OCI-LY1 (cell line): Measurements from ENCODE around the gene ADARB2.

ENCODE experiments used
- H2AFZ ChIP-seq: fragments of 200-600 bp; sonication (generic), shearing (Covaris generic); 2 replicates; pipeline ENCODE4 v1.6.0; 2014; ENCODE audit warnings: antibody characterized with exemption, mild to moderate bottlenecking, low read length
- H3F3A ChIP-seq: fragments of 200-600 bp; sonication (generic), shearing (Covaris generic); 2 replicates; pipeline ENCODE4 v1.6.0; 2014; ENCODE audit warnings: mild to moderate bottlenecking, antibody characterized with exemption, low read length, moderate library complexity; ENCODE audit not compliant: insufficient read depth
- H3K27ac ChIP-seq: fragments of 200-600 bp; sonication (generic); 2 replicates; pipeline ENCODE4 v1.5.1; 2014; ENCODE audit warnings: low read length, mixed run types, mild to moderate bottlenecking, low read depth; ENCODE audit not compliant: poor library complexity, severe bottlenecking
- H3K27me3 ChIP-seq: fragments of 200-600 bp; sonication (generic); 2 replicates; pipeline ENCODE4 v1.6.0; 2014; ENCODE audit warnings: antibody characterized with exemption, mild to moderate bottlenecking, low read length, moderate library complexity; ENCODE audit not compliant: insufficient read depth
- H3K36me3 ChIP-seq: fragments of 200-600 bp; sonication (generic); 2 replicates; pipeline ENCODE4 v1.6.1; 2014; ENCODE audit warnings: mild to moderate bottlenecking, antibody characterized with exemption, low read length, moderate library complexity, mixed read lengths; ENCODE audit not compliant: insufficient read depth
- H3K4me1 ChIP-seq: fragments of 200-600 bp; sonication (generic); 2 replicates; pipeline ENCODE4 v1.5.1; 2014; ENCODE audit warnings: mild to moderate bottlenecking, low read length, moderate library complexity; ENCODE audit not compliant: insufficient read depth, severe bottlenecking
- H3K4me2 ChIP-seq: fragments of 200-600 bp; sonication (generic), shearing (Covaris generic); 2 replicates; pipeline ENCODE4 v1.6.1; 2014; ENCODE audit warnings: low read length
- H3K4me3 ChIP-seq: fragments of 200-600 bp; sonication (generic); 2 replicates; pipeline ENCODE4 v1.5.1; 2014; ENCODE audit warnings: low read length, low read depth, mild to moderate bottlenecking, mixed read lengths; ENCODE audit not compliant: poor library complexity, severe bottlenecking
- H3K79me2 ChIP-seq: fragments of 200-600 bp; shearing (Covaris generic); 2 replicates; pipeline ENCODE4 v1.6.1; 2016; ENCODE audit warnings: mixed run types, low read length, mixed read lengths; ENCODE audit not compliant: insufficient read depth
- H3K9ac ChIP-seq: fragments of 200-600 bp; sonication (generic), shearing (Covaris generic); 2 replicates; pipeline ENCODE4 v1.6.1; 2014; ENCODE audit warnings: mild to moderate bottlenecking, low read length, mixed read lengths
- H3K9me2 ChIP-seq: fragments of 200-600 bp; sonication (generic), shearing (Covaris generic); 2 replicates; pipeline ENCODE4 v1.6.1; 2014; ENCODE audit warnings: low read depth, mild to moderate bottlenecking, low read length, mixed read lengths
- H3K9me3 ChIP-seq: fragments of 200-600 bp; shearing (Covaris generic); 2 replicates; pipeline ENCODE4 v1.6.1; 2014; ENCODE audit warnings: low read length, mixed read lengths
- H4K20me1 ChIP-seq: fragments of 200-600 bp; sonication (generic), shearing (Covaris generic); 2 replicates; pipeline ENCODE4 v1.6.0; 2016; ENCODE audit warnings: mild to moderate bottlenecking, low read length; ENCODE audit not compliant: insufficient read depth
- EZH2 ChIP-seq: fragments of 200-600 bp; sonication (generic), shearing (Covaris generic); IDR thresholded peaks from 2 replicates; pipeline ENCODE4 v1.8.0; 2017; ENCODE audit warnings: borderline replicate concordance, mixed run types, mild to moderate bottlenecking, antibody characterized with exemption, low read length, moderate library complexity, mixed read lengths
- TF ChIP-seq, protein P1 (sequence below): fragments of 200-600 bp; sonication (generic), shearing (Covaris generic); IDR thresholded peaks from 2 replicates; pipeline ENCODE4 v1.5.1; 2017; ENCODE audit warnings: mild to moderate bottlenecking, antibody characterized with exemption, low read length, moderate library complexity, mixed read lengths

Gene ADARB2

DNA sequence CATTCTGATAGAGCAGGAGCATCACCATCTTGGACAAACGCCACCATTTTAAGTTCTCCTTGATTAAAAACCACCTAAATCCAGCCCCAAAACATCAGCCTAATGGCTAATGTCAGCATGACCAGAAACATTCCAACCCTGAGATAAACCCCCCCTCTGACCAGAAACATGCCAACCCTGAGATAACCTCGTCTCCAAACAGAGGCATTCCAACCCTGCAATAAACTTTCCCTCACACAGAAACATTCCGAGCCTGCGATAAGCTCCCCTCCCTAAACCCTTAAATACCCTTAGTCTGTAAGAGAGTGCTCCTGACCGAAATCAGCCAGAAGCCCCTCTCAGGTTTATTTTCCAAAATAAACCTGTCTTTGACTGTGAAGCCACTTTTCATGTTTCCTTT, 76.5 kb downstream of the ADARB2 start:
- no peak overlapping the region for H3K4me2 ChIP-seq
- H3F3A ChIP-seq = no peaks in the 10 kb centered on the region
- H3K27me3 ChIP-seq = no peaks in the 10 kb centered on the region
- no peaks in the 10 kb centered on the region; the same call in 1 of the 2 replicates for H3K36me3 ChIP-seq
- no peak overlapping the region for H2AFZ ChIP-seq
- H3K9me2 ChIP-seq = no peaks in the 10 kb centered on the region
- H4K20me1 ChIP-seq = no peaks in the 10 kb centered on the region
- H3K27ac ChIP-seq = no peak overlapping the region
- TF ChIP-seq, protein P1, sequence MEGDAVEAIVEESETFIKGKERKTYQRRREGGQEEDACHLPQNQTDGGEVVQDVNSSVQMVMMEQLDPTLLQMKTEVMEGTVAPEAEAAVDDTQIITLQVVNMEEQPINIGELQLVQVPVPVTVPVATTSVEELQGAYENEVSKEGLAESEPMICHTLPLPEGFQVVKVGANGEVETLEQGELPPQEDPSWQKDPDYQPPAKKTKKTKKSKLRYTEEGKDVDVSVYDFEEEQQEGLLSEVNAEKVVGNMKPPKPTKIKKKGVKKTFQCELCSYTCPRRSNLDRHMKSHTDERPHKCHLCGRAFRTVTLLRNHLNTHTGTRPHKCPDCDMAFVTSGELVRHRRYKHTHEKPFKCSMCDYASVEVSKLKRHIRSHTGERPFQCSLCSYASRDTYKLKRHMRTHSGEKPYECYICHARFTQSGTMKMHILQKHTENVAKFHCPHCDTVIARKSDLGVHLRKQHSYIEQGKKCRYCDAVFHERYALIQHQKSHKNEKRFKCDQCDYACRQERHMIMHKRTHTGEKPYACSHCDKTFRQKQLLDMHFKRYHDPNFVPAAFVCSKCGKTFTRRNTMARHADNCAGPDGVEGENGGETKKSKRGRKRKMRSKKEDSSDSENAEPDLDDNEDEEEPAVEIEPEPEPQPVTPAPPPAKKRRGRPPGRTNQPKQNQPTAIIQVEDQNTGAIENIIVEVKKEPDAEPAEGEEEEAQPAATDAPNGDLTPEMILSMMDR = no peak
- TF ChIP-seq EZH2 = no peak
- H3K9me3 ChIP-seq = no peaks in the 10 kb centered on the region
- H3K4me3 ChIP-seq = no peak overlapping the region
- H3K79me2 ChIP-seq = no peaks in the 10 kb centered on the region
- H3K9ac ChIP-seq = no peak overlapping the region
- H3K4me1 ChIP-seq = peaks cover 37% of the 10 kb centered on the region

DNA sequence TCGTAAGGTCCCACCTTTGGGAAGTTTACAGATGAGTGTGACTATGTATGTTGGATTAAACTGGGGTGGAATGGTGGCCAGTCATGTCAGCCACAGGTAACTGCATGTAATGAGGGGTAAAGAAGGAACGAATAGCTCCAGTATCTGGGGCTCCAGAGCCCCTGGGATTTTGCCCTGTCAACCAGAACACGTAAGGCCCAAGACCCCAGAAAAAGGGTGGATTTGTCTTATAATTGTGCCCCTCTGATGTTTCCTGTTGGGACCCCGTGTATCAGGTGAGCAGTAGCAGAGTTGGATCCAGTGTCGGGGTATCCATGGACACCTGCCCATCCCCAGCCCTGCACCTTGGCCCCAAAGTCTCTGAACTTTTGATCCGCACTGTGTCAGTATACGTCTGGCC, 76.9 kb downstream of the ADARB2 start:
- H3F3A ChIP-seq = no peaks in the 10 kb centered on the region
- H3K9me2 ChIP-seq = no peaks in the 10 kb centered on the region
- H2AFZ ChIP-seq = no peak overlapping the region
- H3K79me2 ChIP-seq = no peaks in the 10 kb centered on the region
- no peak overlapping the region for H3K9ac ChIP-seq
- no peak overlapping the region for H3K27ac ChIP-seq
- H3K4me1 ChIP-seq = peaks cover 37% of the 10 kb centered on the region
- no peak overlapping the region for H3K4me2 ChIP-seq
- no peaks in the 10 kb centered on the region for H3K27me3 ChIP-seq
- H3K9me3 ChIP-seq = no peaks in the 10 kb centered on the region
- no peak overlapping the region for H3K4me3 ChIP-seq
- TF ChIP-seq, protein P1 = no peak
- TF ChIP-seq EZH2 = no peak
- H4K20me1 ChIP-seq = no peaks in the 10 kb centered on the region
- H3K36me3 ChIP-seq = no peaks in the 10 kb centered on the region; the same call in 1 of the 2 replicates

DNA sequence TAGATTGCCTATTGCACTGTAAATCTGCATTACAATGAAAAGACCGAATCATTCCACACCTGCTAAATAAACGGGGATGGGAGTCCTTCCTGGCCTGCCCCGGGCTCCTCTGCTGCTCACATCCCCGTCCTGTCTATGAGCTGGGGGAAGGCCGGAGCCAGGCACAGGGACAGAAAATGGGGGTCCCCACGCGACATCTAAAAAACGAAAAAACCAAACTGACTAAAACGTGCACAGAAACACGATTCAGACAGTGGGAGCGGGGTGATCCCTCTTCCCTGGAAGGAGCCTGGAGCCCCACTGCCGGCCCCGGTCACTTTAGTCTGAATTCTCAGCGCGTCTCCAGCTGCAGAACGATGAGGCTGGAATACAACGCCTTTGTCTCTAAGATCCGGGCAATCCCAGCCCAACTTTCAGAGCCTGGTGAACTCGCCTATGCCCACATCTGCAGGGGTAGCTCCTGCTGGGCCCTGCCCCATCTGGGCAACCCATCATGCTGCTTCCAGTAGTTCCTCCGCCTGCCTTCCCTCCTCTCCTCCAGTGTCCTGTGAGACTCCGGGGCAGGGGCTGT, 78.0 kb downstream of the ADARB2 start:
- Histone ChIP-seq H3K9me3 (no peaks in the 10 kb centered on the region), H3K27me3 (no peaks in the 10 kb centered on the region), H2AFZ (no peak overlapping the region), H3K79me2 (no peaks in the 10 kb centered on the region), H4K20me1 (no peaks in the 10 kb centered on the region), H3K9ac (no peak overlapping the region), H3K4me3 (no peak overlapping the region), H3K9me2 (no peaks in the 10 kb centered on the region), H3K36me3 (no peaks in the 10 kb centered on the region; the same call in 1 of the 2 replicates), H3K4me1 (peaks cover 30% of the 10 kb centered on the region), H3F3A (no peaks in the 10 kb centered on the region), H3K4me2 (no peak overlapping the region), H3K27ac (no peak overlapping the region)
- TF ChIP-seq, protein P1 = no peak
- no peak for TF ChIP-seq EZH2
